HEK293 (cell line): Measurements from ENCODE around the gene TPGS1.

ENCODE experiments used
- KLF9 ChIP-seq: fragments of 450-650 bp; formaldehyde crosslinking; IDR thresholded peaks from 2 replicates; pipeline ENCODE4 v1.5.1; 2016; ENCODE audit warnings: missing biosample characterization, missing genetic modification characterization, low read depth
- PATZ1 ChIP-seq: fragments of 450-650 bp; formaldehyde crosslinking; IDR thresholded peaks from 2 replicates; pipeline ENCODE4 v1.5.1; 2016; ENCODE audit warnings: missing biosample characterization, missing genetic modification characterization
- PRDM10 ChIP-seq: fragments of 450-650 bp; formaldehyde crosslinking; IDR thresholded peaks from 2 replicates; pipeline ENCODE4 v1.5.1; 2016; ENCODE audit warnings: missing biosample characterization, missing genetic modification characterization
- WT1 ChIP-seq: fragments of 450-650 bp; formaldehyde crosslinking; IDR thresholded peaks from 2 replicates; pipeline ENCODE4 v1.5.1; 2016; ENCODE audit warnings: missing biosample characterization, missing genetic modification characterization
- ZBTB17 ChIP-seq: fragments of 450-650 bp; formaldehyde crosslinking; IDR thresholded peaks from 2 replicates; pipeline ENCODE4 v1.5.1; 2016; ENCODE audit warnings: missing biosample characterization, missing genetic modification characterization
- ZBTB20 ChIP-seq: fragments of 450-650 bp; formaldehyde crosslinking; IDR thresholded peaks from 2 replicates; pipeline ENCODE4 v1.5.1; 2016; ENCODE audit warnings: missing biosample characterization, missing genetic modification characterization
- ZBTB26 ChIP-seq: fragments of 450-650 bp; formaldehyde crosslinking; optimal IDR thresholded peaks from 2 replicates; pipeline ENCODE3; 2016; ENCODE audit warnings: missing biosample characterization, mild to moderate bottlenecking, missing genetic modification characterization
- ZNF518A ChIP-seq: fragments of 450-650 bp; formaldehyde crosslinking; conservative IDR thresholded peaks from 2 replicates; pipeline ENCODE4 v1.5.1; 2016; ENCODE audit warnings: low read depth, missing biosample characterization, missing genetic modification characterization
- ZNF530 ChIP-seq: fragments of 450-650 bp; formaldehyde crosslinking; IDR thresholded peaks from 2 replicates; pipeline ENCODE4 v1.5.1; 2016; ENCODE audit warnings: low read depth, missing biosample characterization, missing genetic modification characterization
- ZNF549 ChIP-seq: fragments of 450-650 bp; IDR thresholded peaks from 2 replicates; pipeline ENCODE4 v1.5.1; 2018; ENCODE audit warnings: missing biosample characterization, missing genetic modification characterization, mild to moderate bottlenecking, inconsistent platforms, moderate library complexity
- ZNF600 ChIP-seq: fragments of 450-650 bp; formaldehyde crosslinking; IDR thresholded peaks from 2 replicates; pipeline ENCODE4 v1.5.1; 2016; ENCODE audit warnings: missing biosample characterization, missing genetic modification characterization
- ZNF610 ChIP-seq: fragments of 450-650 bp; formaldehyde crosslinking; IDR thresholded peaks from 2 replicates; pipeline ENCODE4 v1.5.1; 2016; ENCODE audit warnings: missing biosample characterization, missing genetic modification characterization, borderline replicate concordance
- ZNF629 ChIP-seq: fragments of 450-650 bp; formaldehyde crosslinking; IDR thresholded peaks from 2 replicates; pipeline ENCODE4 v1.5.1; 2017; ENCODE audit warnings: missing biosample characterization, missing genetic modification characterization
- ZNF768 ChIP-seq: fragments of 450-650 bp; formaldehyde crosslinking; IDR thresholded peaks from 2 replicates; pipeline ENCODE4 v1.5.1; 2018; ENCODE audit warnings: missing biosample characterization, mild to moderate bottlenecking, missing genetic modification characterization
- ZSCAN5A ChIP-seq: fragments of 450-650 bp; formaldehyde crosslinking; IDR thresholded peaks from 2 replicates; pipeline ENCODE4 v1.5.1; 2016; ENCODE audit warnings: missing biosample characterization, missing genetic modification characterization
- TF ChIP-seq, protein P1 (sequence below): fragments of 450-650 bp; formaldehyde crosslinking; conservative IDR thresholded peaks from 2 replicates; pipeline ENCODE4 v1.5.1; 2016; ENCODE audit warnings: low read depth, missing biosample characterization, missing genetic modification characterization
- TF ChIP-seq, protein P2 (sequence below): fragments of 450-650 bp; formaldehyde crosslinking; IDR thresholded peaks from 2 replicates; pipeline ENCODE4 v1.5.0; 2017; ENCODE audit warnings: missing biosample characterization, missing genetic modification characterization, borderline replicate concordance

The TPGS1 gene

DNA sequence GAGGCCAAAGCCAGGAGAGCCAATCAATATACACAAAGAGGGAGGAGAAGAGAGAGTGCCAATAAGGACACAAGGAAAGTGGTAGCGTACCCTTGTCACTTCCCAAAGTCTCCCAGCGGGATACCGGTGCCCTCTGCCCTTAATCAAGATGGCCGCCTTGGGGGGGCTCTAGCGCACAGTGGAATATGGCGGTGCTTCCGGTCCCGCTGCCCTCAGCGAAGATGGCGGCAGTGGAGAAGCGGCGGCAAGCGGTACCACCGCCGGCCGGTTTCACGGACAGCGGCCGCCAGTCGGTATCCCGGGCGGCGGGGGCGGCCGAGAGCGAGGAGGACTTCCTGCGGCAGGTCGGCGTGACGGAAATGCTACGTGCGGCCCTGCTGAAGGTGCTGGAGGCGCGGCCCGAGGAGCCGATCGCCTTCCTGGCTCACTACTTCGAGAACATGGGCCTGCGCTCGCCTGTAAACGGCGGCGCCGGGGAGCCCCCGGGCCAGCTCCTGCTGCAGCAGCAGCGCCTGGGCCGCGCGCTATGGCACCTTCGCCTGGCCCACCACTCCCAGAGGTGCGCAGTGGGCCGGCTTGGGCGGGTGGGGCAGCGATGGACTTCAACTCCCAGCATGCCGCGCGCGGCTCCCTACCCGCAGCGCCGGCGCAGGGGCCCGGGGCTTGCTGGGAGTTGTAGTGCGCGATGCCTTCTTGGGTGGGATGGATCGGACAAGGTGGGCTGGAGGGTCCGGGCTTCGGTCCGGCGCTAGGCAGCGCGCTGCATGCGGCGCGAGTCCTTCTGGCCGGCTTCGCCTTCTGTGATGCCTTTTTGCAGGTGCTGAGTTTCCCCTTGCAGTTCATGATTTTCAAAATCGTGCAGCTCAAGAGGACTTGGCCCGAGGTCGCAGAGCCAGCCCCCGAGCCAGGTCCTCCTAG lies at the start of gene TPGS1 (continued):
- peak; percentile 71 for TF ChIP-seq ZNF629
- peak; percentile 43; the same call in 1 of the 2 replicates for TF ChIP-seq PATZ1 (tag by site-specific recombination)
- no peak for TF ChIP-seq WT1 (tag by site-specific recombination)
- peak; percentile 50; the same call in 1 of the 2 replicates for TF ChIP-seq ZSCAN5A (tag by site-specific recombination)
- TF ChIP-seq KLF9 (tag by site-specific recombination), result 0 out of 2 replicates have a peak, but pooled peaks have one; percentile 9
- TF ChIP-seq ZBTB26, result peak; percentile 32
- TF ChIP-seq PRDM10 (tag by site-specific recombination), result peak; percentile 86
- peak; percentile 33; the same call in 1 of the 2 replicates for TF ChIP-seq ZBTB20 (tag by site-specific recombination)
- TF ChIP-seq ZNF768 (tag by site-specific recombination), result no peak
- TF ChIP-seq ZBTB17 (tag by site-specific recombination), result peak; percentile 99
- TF ChIP-seq ZNF549, result no peak
- TF ChIP-seq ZNF518A (tag by site-specific recombination), result peak; percentile 46; the same call in 1 of the 2 replicates
- peak; percentile 91 for TF ChIP-seq ZNF600
- TF ChIP-seq ZNF530, result no peak
- 0 out of 2 replicates have a peak, but pooled peaks have one; percentile 44 for TF ChIP-seq ZNF610 (tag by site-specific recombination)
- TF ChIP-seq, protein P1, sequence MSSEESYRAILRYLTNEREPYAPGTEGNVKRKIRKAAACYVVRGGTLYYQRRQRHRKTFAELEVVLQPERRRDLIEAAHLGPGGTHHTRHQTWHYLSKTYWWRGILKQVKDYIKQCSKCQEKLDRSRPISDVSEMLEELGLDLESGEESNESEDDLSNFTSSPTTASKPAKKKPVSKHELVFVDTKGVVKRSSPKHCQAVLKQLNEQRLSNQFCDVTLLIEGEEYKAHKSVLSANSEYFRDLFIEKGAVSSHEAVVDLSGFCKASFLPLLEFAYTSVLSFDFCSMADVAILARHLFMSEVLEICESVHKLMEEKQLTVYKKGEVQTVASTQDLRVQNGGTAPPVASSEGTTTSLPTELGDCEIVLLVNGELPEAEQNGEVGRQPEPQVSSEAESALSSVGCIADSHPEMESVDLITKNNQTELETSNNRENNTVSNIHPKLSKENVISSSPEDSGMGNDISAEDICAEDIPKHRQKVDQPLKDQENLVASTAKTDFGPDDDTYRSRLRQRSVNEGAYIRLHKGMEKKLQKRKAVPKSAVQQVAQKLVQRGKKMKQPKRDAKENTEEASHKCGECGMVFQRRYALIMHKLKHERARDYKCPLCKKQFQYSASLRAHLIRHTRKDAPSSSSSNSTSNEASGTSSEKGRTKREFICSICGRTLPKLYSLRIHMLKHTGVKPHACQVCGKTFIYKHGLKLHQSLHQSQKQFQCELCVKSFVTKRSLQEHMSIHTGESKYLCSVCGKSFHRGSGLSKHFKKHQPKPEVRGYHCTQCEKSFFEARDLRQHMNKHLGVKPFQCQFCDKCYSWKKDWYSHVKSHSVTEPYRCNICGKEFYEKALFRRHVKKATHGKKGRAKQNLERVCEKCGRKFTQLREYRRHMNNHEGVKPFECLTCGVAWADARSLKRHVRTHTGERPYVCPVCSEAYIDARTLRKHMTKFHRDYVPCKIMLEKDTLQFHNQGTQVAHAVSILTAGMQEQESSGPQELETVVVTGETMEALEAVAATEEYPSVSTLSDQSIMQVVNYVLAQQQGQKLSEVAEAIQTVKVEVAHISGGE (tag by site-specific recombination), result peak; percentile 92
- TF ChIP-seq, protein P2, sequence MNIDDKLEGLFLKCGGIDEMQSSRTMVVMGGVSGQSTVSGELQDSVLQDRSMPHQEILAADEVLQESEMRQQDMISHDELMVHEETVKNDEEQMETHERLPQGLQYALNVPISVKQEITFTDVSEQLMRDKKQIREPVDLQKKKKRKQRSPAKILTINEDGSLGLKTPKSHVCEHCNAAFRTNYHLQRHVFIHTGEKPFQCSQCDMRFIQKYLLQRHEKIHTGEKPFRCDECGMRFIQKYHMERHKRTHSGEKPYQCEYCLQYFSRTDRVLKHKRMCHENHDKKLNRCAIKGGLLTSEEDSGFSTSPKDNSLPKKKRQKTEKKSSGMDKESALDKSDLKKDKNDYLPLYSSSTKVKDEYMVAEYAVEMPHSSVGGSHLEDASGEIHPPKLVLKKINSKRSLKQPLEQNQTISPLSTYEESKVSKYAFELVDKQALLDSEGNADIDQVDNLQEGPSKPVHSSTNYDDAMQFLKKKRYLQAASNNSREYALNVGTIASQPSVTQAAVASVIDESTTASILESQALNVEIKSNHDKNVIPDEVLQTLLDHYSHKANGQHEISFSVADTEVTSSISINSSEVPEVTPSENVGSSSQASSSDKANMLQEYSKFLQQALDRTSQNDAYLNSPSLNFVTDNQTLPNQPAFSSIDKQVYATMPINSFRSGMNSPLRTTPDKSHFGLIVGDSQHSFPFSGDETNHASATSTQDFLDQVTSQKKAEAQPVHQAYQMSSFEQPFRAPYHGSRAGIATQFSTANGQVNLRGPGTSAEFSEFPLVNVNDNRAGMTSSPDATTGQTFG (tag by site-specific recombination), result no peak
